Measurements from ENCODE around the gene DTYMK. TPM values are rescaled to one million over a fixed set of nuclear protein-coding genes. Genes with fewer than 3 reads are reported as not detected.

Gene DTYMK
- total and polyA plus RNA-seq, 10 of the 15 experiments (the other 5 are each of a cell fraction or from before 2014, with no cell fraction given): 7.0 to 220 (median 59.3) TPM

GRCh38 chr2:241701399-241702154 lies 15.0 kb upstream of the DTYMK start, which contains the start of gene ING5 (continued):
- TF ChIP-seq POU2F2 (IDR thresholded peaks at IDR 0.05; ENCODE audit: borderline replicate concordance, low read depth, low read length): peak; percentile 75; the same call in 2 of the 3 replicates
- peak; percentile 90 for TF ChIP-seq MXI1 (IDR thresholded peaks at IDR 0.05; ENCODE audit: low read depth, low read length)
- peak; percentile 86 for TF ChIP-seq IKZF1 (conservative IDR thresholded peaks at IDR 0.05)
- TF ChIP-seq TCF3 (IDR thresholded peaks at IDR 0.05; ENCODE audit: borderline replicate concordance, insufficient read depth, low read depth, low read length): 0 out of 2 replicates have a peak, but pooled peaks have one; percentile 35
- no peak for TF ChIP-seq ZSCAN29 (IDR thresholded peaks at IDR 0.05)
- peak; percentile 64; the same call in 1 of the 2 replicates for TF ChIP-seq POLR2AphosphoS2 (IDR thresholded peaks at IDR 0.05; ENCODE audit: low read depth, low read length)
- no peak for TF ChIP-seq STAT1 (conservative IDR thresholded peaks at IDR 0.05)
- TF ChIP-seq BACH1 (IDR thresholded peaks at IDR 0.05; ENCODE audit: borderline replicate concordance): peak; percentile 65; the same call in 1 of the 2 replicates
- no peak for TF ChIP-seq HDGF (IDR thresholded peaks at IDR 0.05)
- no peak for TF ChIP-seq ZNF384 (IDR thresholded peaks at IDR 0.05; ENCODE audit: borderline replicate concordance, low read depth, low read length)
- peak; percentile 76; the same call in 1 of the 2 replicates for TF ChIP-seq POLR2AphosphoS5 (IDR thresholded peaks at IDR 0.05; ENCODE audit: low read length)
- TF ChIP-seq E2F8 (IDR thresholded peaks at IDR 0.05; ENCODE audit: low read depth, partially characterized antibody): no peak
- no peak for TF ChIP-seq FOXK2 (IDR thresholded peaks at IDR 0.05)
- TF ChIP-seq TAF1 (IDR thresholded peaks at IDR 0.05; ENCODE audit: borderline replicate concordance, low read depth, low read length): peak; percentile 87
- peak; percentile 89 for TF ChIP-seq POLR2A (IDR thresholded peaks at IDR 0.05; ENCODE audit: low read depth, low read length)
- TF ChIP-seq RBBP5 (conservative IDR thresholded peaks at IDR 0.05): no peak
- no peak for TF ChIP-seq CBFB (IDR thresholded peaks at IDR 0.05; ENCODE audit: low read depth)
- TF ChIP-seq NKRF (conservative IDR thresholded peaks at IDR 0.05): peak; percentile 98
- TF ChIP-seq LARP7 (IDR thresholded peaks at IDR 0.05): peak; percentile 98
- peak; percentile 34 for TF ChIP-seq USF1 (IDR thresholded peaks at IDR 0.05; ENCODE audit: borderline replicate concordance, extremely low read length, insufficient read depth, low read depth, low read length)
- no peak for TF ChIP-seq SKIL (IDR thresholded peaks at IDR 0.05; ENCODE audit: low read depth, poor library complexity, severe bottlenecking)
- TF ChIP-seq RUNX3 (IDR thresholded peaks at IDR 0.05; ENCODE audit: low read length): peak; percentile 40
- TF ChIP-seq SIN3A (IDR thresholded peaks at IDR 0.05; ENCODE audit: low read depth, low read length): peak; percentile 75; the same call in 1 of the 2 replicates

Data from GM12878 (cell line).